ENCODE results near the gene CC2D2B. TPM values are rescaled to one million over a fixed set of nuclear protein-coding genes. Genes with fewer than 3 reads are reported as not detected.

Gene CC2D2B
- total RNA-seq, 1 experiment from 2014 or later = not detected

DNA sequence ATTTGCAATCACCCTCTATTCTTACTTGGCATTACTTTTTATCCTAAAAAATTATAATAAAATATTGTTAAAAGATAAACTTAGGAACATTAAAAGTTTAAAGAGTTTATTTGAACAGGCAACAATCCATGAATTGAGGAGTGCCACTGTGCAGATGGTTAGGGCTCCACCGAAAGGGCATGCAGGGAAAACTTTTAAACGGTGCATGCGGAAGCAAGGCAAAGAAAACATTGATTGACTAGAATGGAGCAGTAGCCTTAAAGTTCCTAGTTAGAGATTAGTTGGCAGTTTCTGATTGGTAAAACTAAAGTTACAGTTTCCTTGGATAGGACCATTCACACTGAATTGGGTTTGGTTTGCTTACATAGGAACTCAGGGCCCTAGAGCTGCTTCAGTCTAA, 17.3 kb downstream of the CC2D2B start:
- Histone ChIP-seq H3K4me3 (no peak overlapping the region), H3K27ac (no peak overlapping the region), H3K79me2 (ENCODE audit: low read depth) (no peaks in the 10 kb centered on the region), H3K36me3 (ENCODE audit: low read depth) (no peaks in the 10 kb centered on the region), H3K4me2 (no peak overlapping the region), H3K4me1 (replicated peaks; ENCODE audit: insufficient read depth) (no peaks in the 10 kb centered on the region), H3K27me3 (ENCODE audit: insufficient read depth, low read depth) (no peaks in the 10 kb centered on the region), H4K20me1 (ENCODE audit: insufficient read depth) (no peaks in the 10 kb centered on the region), H3K9me3 (ENCODE audit: insufficient read depth, low read depth) (no peaks in the 10 kb centered on the region), H2AFZ (no peak overlapping the region), H3K9me2 (ENCODE audit: insufficient read depth) (no peaks in the 10 kb centered on the region), H3F3A (ENCODE audit: insufficient read depth, low read depth) (no peaks in the 10 kb centered on the region)
- POLR2A ChIA-PET (ENCODE audit: unreplicated experiment) = no interaction called here
- no peak for DNase-seq
- intact Hi-C loops (cut with micrococcal nuclease; ENCODE audit: unreplicated experiment) = no loop called here
- CTCF ChIA-PET = no interaction called here
- no TSS peak for BruUV-seq (replicated peaks)
- TF ChIP-seq, protein P1, sequence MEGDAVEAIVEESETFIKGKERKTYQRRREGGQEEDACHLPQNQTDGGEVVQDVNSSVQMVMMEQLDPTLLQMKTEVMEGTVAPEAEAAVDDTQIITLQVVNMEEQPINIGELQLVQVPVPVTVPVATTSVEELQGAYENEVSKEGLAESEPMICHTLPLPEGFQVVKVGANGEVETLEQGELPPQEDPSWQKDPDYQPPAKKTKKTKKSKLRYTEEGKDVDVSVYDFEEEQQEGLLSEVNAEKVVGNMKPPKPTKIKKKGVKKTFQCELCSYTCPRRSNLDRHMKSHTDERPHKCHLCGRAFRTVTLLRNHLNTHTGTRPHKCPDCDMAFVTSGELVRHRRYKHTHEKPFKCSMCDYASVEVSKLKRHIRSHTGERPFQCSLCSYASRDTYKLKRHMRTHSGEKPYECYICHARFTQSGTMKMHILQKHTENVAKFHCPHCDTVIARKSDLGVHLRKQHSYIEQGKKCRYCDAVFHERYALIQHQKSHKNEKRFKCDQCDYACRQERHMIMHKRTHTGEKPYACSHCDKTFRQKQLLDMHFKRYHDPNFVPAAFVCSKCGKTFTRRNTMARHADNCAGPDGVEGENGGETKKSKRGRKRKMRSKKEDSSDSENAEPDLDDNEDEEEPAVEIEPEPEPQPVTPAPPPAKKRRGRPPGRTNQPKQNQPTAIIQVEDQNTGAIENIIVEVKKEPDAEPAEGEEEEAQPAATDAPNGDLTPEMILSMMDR (conservative IDR thresholded peaks at IDR 0.05) = no peak
- TF ChIP-seq EZH2 (IDR thresholded peaks at IDR 0.05; ENCODE audit: low read depth) = no peak

DNA sequence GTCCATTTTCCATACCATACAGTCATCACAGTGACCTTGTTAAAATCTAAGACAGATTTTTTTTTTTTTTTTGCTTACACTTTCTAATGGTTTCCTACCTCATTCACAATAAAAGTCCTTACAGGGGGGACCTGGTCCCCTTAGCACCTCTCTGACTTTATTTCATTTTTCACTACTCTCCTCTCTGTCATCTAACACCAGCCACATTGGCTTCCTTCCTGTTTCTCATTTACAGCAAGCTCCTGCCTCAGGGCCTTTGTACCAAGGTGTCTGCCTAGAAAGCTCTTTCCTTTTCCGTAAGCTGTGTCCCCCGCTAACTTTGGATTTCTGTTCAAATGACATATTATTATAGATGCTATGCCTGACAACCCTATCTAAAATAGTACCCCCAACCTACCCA, 27.7 kb downstream of the CC2D2B start:
- no peaks in the 10 kb centered on the region for H3K79me2 ChIP-seq (ENCODE audit: low read depth)
- no peaks in the 10 kb centered on the region for H3K36me3 ChIP-seq (ENCODE audit: low read depth)
- ChIA-PET POLR2A (ENCODE audit: unreplicated experiment) (no interaction called here), CTCF (no interaction called here)
- H3K9me2 ChIP-seq (ENCODE audit: insufficient read depth) = no peaks in the 10 kb centered on the region
- H3K4me3 ChIP-seq = no peak overlapping the region
- no peaks in the 10 kb centered on the region for H3K4me1 ChIP-seq (replicated peaks; ENCODE audit: insufficient read depth)
- intact Hi-C loops (cut with micrococcal nuclease; ENCODE audit: unreplicated experiment) = no loop called here
- no peaks in the 10 kb centered on the region for H3K27me3 ChIP-seq (ENCODE audit: insufficient read depth, low read depth)
- DNase-seq = no peak
- H3K4me2 ChIP-seq = no peak overlapping the region
- no peaks in the 10 kb centered on the region for H4K20me1 ChIP-seq (ENCODE audit: insufficient read depth)
- no peak overlapping the region for H3K27ac ChIP-seq
- H3K9me3 ChIP-seq (ENCODE audit: insufficient read depth, low read depth) = no peaks in the 10 kb centered on the region
- no peaks in the 10 kb centered on the region for H3F3A ChIP-seq (ENCODE audit: insufficient read depth, low read depth)
- TF ChIP-seq, protein P1 (conservative IDR thresholded peaks at IDR 0.05) = no peak
- TF ChIP-seq EZH2 (IDR thresholded peaks at IDR 0.05; ENCODE audit: low read depth) = no peak
- H2AFZ ChIP-seq = no peak overlapping the region
- no TSS peak for BruUV-seq (replicated peaks)

DNA sequence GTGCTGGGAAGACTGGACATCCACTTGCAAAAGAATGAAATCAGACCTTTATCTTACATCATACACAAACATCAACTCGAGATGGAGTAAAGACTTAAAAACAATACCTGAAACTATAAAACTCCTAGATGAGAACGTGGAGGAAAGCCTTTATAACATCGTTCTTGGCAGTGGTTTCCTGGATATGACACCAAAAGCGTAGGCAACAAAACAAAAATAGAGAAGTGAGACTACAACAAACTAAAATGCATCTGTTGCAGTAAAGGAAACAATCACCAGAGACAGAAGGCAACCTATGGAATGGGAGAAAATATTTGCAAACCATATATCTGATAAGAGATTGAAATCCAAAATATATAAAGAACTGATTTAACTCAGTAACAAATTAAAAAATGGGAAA, 33.3 kb downstream of the CC2D2B start:
- BruUV-seq (replicated peaks) = no TSS peak
- H3K4me2 ChIP-seq = no peak overlapping the region
- H3K9me3 ChIP-seq (ENCODE audit: insufficient read depth, low read depth) = no peaks in the 10 kb centered on the region
- intact Hi-C loops (cut with micrococcal nuclease; ENCODE audit: unreplicated experiment) = no loop called here
- H3K27ac ChIP-seq = no peak overlapping the region
- H3F3A ChIP-seq (ENCODE audit: insufficient read depth, low read depth) = no peaks in the 10 kb centered on the region
- TF ChIP-seq, protein P1 (conservative IDR thresholded peaks at IDR 0.05) = no peak
- no peak for TF ChIP-seq EZH2 (IDR thresholded peaks at IDR 0.05; ENCODE audit: low read depth)
- ChIA-PET CTCF (no interaction called here), POLR2A (ENCODE audit: unreplicated experiment) (no interaction called here)
- H3K4me1 ChIP-seq (replicated peaks; ENCODE audit: insufficient read depth) = no peaks in the 10 kb centered on the region
- no peaks in the 10 kb centered on the region for H3K27me3 ChIP-seq (ENCODE audit: insufficient read depth, low read depth)
- H3K4me3 ChIP-seq = no peak overlapping the region
- H3K9me2 ChIP-seq (ENCODE audit: insufficient read depth) = no peaks in the 10 kb centered on the region
- H3K36me3 ChIP-seq (ENCODE audit: low read depth) = no peaks in the 10 kb centered on the region
- no peak overlapping the region for H2AFZ ChIP-seq
- no peaks in the 10 kb centered on the region for H3K79me2 ChIP-seq (ENCODE audit: low read depth)
- no peaks in the 10 kb centered on the region for H4K20me1 ChIP-seq (ENCODE audit: insufficient read depth)
- no peak for DNase-seq

Data from PC-9 (cell line).